ENCODE measurements around the gene SCN2A.

Gene SCN2A

DNA sequence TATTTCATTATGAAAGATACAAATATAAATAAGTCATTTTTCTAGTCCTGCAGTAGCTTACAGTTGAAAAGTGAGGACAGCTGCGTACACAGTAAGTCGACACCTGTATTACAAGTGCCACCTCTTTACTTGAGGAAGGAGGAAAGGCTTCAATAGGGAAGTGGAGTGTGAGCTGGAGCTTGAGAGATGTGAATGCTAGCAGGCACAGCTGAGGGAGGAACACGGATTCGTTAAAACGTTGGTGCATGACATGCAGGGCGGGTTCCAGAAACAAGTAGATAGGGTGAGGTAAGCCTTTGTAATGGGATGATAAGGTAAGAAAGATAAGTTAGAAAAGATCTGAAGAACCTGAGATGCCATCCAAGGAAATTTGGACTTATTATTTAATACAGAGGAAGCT lies 132.1 kb downstream of the SCN2A start:
- Histone ChIP-seq H3K4me3 (ENCODE audit: low read length in 2 of 2) (peak overlapping the region in 1 of 2 donors; percentile 30), H2AK5ac (ENCODE audit: low read depth, low read length) (no peak overlapping the region), H2BK15ac (ENCODE audit: low read length) (no peak overlapping the region), H3K4me2 (ENCODE audit: insufficient read depth, low read length, poor library complexity, severe bottlenecking) (no peak overlapping the region), H2BK5ac (ENCODE audit: low read length) (no peak overlapping the region), H3K79me1 (ENCODE audit: low read depth, low read length) (no peaks in the 10 kb centered on the region), H4K8ac (ENCODE audit: low read depth, low read length) (no peak overlapping the region), H3K14ac (ENCODE audit: low read length) (no peak overlapping the region), H3K23ac (ENCODE audit: low read depth, low read length, poor library complexity) (no peak overlapping the region), H2BK120ac (ENCODE audit: low read depth, low read length) (no peak overlapping the region), H3K18ac (ENCODE audit: low read length) (no peak overlapping the region), H3K9me3 (replicated peaks in 1 of 2; ENCODE audit: control insufficient read depth in 2 of 2, insufficient read depth in 1 of 2, low read depth in 1 of 2, low read length in 2 of 2) (no peaks in the 10 kb centered on the region), H3K27ac (replicated peaks; ENCODE audit: low read length) (no peak overlapping the region), H4K91ac (ENCODE audit: low read depth, low read length, poor library complexity) (no peak overlapping the region), H3K36me3 (replicated peaks in 1 of 2; ENCODE audit: control insufficient read depth in 2 of 2, insufficient read depth in 2 of 2, low read length in 2 of 2) (no peaks in the 10 kb centered on the region), H3K27me3 (ENCODE audit: control insufficient read depth in 3 of 3, insufficient read depth in 3 of 3, low read depth in 1 of 3, low read length in 3 of 3) (no peaks in the 10 kb centered on the region), H2AFZ (ENCODE audit: low read length) (no peak overlapping the region), H3K4ac (ENCODE audit: low read length) (no peak overlapping the region), H3K4me1 (ENCODE audit: control insufficient read depth in 2 of 2, insufficient read depth in 1 of 2, low read depth in 1 of 2, low read length in 2 of 2) (peaks cover under 1 to 5% of the 10 kb centered on the region in 2 donors), H3K9ac (ENCODE audit: low read depth, low read length, poor library complexity) (no peak overlapping the region), H2BK12ac (ENCODE audit: low read length) (no peak overlapping the region)
- WGBS, 2 donors (ENCODE audit: extremely low coverage in 2 of 2, insufficient read length in 2 of 2, insufficient replicate concordance in 1 of 2) = no CpG with 5 or more reads among the region's 6 CpGs
- DNase-seq (ENCODE audit: low spot score) = no peak

DNA sequence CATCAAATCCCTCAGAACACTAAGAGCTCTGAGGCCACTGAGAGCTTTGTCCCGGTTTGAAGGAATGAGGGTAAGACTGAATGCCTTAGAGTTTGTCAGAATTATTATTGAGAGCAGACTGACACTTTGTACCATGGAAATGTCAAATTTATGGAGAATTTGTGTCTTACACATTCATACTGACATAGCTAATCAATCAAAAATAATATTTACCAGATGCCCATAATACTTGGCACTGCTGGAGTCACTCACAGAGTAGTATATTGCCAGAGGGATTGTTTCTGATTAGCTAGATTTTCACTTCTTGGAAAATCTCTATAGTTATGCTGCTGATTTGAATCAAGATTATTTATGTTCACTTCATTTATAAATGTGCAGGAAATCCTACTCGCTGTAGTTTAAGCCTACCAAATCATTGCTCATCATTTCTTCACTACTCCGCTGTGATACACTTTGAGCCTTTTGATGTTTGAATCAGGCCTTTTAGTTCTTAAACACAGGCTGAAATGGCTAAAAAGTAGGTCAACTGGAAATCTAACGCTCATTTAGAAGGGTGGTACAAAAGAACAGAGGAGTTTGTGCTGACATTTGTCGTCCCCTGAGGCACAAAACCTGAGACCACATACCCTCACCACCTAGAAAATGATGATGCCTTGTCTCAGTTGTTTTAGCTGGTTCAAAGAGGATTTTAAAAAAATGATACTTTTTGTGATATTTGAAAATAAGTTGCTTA lies 134.2 kb downstream of the SCN2A start:
- Histone ChIP-seq H2BK5ac (ENCODE audit: low read length) (no peak overlapping the region), H2AK5ac (ENCODE audit: low read depth, low read length) (no peak overlapping the region), H3K27me3 (ENCODE audit: control insufficient read depth in 3 of 3, insufficient read depth in 3 of 3, low read depth in 1 of 3, low read length in 3 of 3) (no peaks in the 10 kb centered on the region), H3K9me3 (replicated peaks in 1 of 2; ENCODE audit: control insufficient read depth in 2 of 2, insufficient read depth in 1 of 2, low read depth in 1 of 2, low read length in 2 of 2) (no peaks in the 10 kb centered on the region), H2BK12ac (ENCODE audit: low read length) (no peak overlapping the region), H3K4me1 (ENCODE audit: control insufficient read depth in 2 of 2, insufficient read depth in 1 of 2, low read depth in 1 of 2, low read length in 2 of 2) (peaks cover 4 to 6% of the 10 kb centered on the region in 2 donors), H3K14ac (ENCODE audit: low read length) (no peak overlapping the region), H4K91ac (ENCODE audit: low read depth, low read length, poor library complexity) (no peak overlapping the region), H3K4me2 (ENCODE audit: insufficient read depth, low read length, poor library complexity, severe bottlenecking) (no peak overlapping the region), H3K9ac (ENCODE audit: low read depth, low read length, poor library complexity) (no peak overlapping the region), H3K27ac (replicated peaks; ENCODE audit: low read length) (no peak overlapping the region), H3K23ac (ENCODE audit: low read depth, low read length, poor library complexity) (no peak overlapping the region), H4K8ac (ENCODE audit: low read depth, low read length) (no peak overlapping the region), H2AFZ (ENCODE audit: low read length) (no peak overlapping the region), H3K79me1 (ENCODE audit: low read depth, low read length) (no peaks in the 10 kb centered on the region), H2BK15ac (ENCODE audit: low read length) (no peak overlapping the region), H3K4me3 (ENCODE audit: low read length in 2 of 2) (no peak overlapping the region), H3K18ac (ENCODE audit: low read length) (no peak overlapping the region), H2BK120ac (ENCODE audit: low read depth, low read length) (no peak overlapping the region), H3K4ac (ENCODE audit: low read length) (no peak overlapping the region), H3K36me3 (replicated peaks in 1 of 2; ENCODE audit: control insufficient read depth in 2 of 2, insufficient read depth in 2 of 2, low read length in 2 of 2) (no peaks in the 10 kb centered on the region)
- DNase-seq (ENCODE audit: low spot score) = no peak
- WGBS, 2 donors (ENCODE audit: extremely low coverage in 2 of 2, insufficient read length in 2 of 2, insufficient replicate concordance in 1 of 2) = no CpG with 5 or more reads among the region's 5 CpGs

DNA sequence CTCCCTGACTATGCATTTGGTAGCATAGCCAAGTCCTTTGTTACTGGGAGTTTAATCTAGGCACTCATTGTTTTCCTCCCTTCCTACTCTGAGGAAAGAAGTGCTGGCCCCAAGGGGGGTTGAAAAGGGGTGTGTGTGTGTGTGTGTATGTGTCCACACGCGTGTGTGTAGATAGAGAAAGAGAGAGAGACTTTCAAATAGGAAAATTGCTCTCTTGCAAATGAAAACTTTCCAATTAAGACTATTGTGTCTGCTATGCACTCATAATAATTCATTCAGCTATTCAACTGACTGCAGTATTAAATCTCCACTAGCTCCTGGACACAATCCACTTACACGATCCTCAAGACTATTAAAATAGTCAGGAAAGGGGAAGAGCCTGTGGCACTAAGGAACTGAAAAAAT lies 137.4 kb downstream of the SCN2A start:
- Histone ChIP-seq H2BK12ac (ENCODE audit: low read length) (no peak overlapping the region), H3K9me3 (replicated peaks in 1 of 2; ENCODE audit: control insufficient read depth in 2 of 2, insufficient read depth in 1 of 2, low read depth in 1 of 2, low read length in 2 of 2) (no peaks in the 10 kb centered on the region), H2BK5ac (ENCODE audit: low read length) (no peak overlapping the region), H3K4me1 (ENCODE audit: control insufficient read depth in 2 of 2, insufficient read depth in 1 of 2, low read depth in 1 of 2, low read length in 2 of 2) (peaks cover 4% of the 10 kb centered on the region in 2 donors), H4K8ac (ENCODE audit: low read depth, low read length) (no peak overlapping the region), H4K91ac (ENCODE audit: low read depth, low read length, poor library complexity) (no peak overlapping the region), H3K79me1 (ENCODE audit: low read depth, low read length) (no peaks in the 10 kb centered on the region), H3K36me3 (replicated peaks in 1 of 2; ENCODE audit: control insufficient read depth in 2 of 2, insufficient read depth in 2 of 2, low read length in 2 of 2) (no peaks in the 10 kb centered on the region), H2BK120ac (ENCODE audit: low read depth, low read length) (no peak overlapping the region), H3K14ac (ENCODE audit: low read length) (no peak overlapping the region), H3K4ac (ENCODE audit: low read length) (no peak overlapping the region), H3K18ac (ENCODE audit: low read length) (no peak overlapping the region), H3K27ac (replicated peaks; ENCODE audit: low read length) (no peak overlapping the region), H2AFZ (ENCODE audit: low read length) (peak overlapping the region; percentile 65), H2BK15ac (ENCODE audit: low read length) (no peak overlapping the region), H2AK5ac (ENCODE audit: low read depth, low read length) (no peak overlapping the region), H3K4me2 (ENCODE audit: insufficient read depth, low read length, poor library complexity, severe bottlenecking) (no peak overlapping the region), H3K9ac (ENCODE audit: low read depth, low read length, poor library complexity) (no peak overlapping the region), H3K4me3 (ENCODE audit: low read length in 2 of 2) (no peak overlapping the region), H3K23ac (ENCODE audit: low read depth, low read length, poor library complexity) (no peak overlapping the region), H3K27me3 (ENCODE audit: control insufficient read depth in 3 of 3, insufficient read depth in 3 of 3, low read depth in 1 of 3, low read length in 3 of 3) (no peaks in the 10 kb centered on the region)
- DNase-seq (ENCODE audit: low spot score) = no peak
- no CpG with 5 or more reads among the region's 3 CpGs for WGBS, 2 donors (ENCODE audit: extremely low coverage in 2 of 2, insufficient read length in 2 of 2, insufficient replicate concordance in 1 of 2)

DNA sequence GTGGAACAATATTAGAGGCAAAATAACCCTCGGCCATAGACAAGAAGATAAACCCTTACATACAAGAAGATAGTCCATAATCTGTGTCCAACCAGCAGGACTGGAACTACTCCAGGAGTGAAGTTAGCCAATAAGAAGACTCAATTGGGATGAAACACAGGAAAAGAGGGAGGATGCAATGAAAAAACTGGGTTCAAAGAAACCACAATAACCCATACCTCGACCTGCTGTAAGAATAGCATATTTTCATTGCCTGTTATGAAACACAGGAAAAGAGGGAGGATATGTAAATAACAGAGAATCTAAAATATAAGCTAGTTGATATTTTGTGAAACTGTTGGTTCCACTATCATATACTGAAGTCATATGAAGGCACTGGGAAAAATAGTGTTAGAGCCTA lies 143.1 kb downstream of the SCN2A start:
- Histone ChIP-seq H4K8ac (ENCODE audit: low read depth, low read length) (no peak overlapping the region), H3K4me2 (ENCODE audit: insufficient read depth, low read length, poor library complexity, severe bottlenecking) (no peak overlapping the region), H3K4ac (ENCODE audit: low read length) (no peak overlapping the region), H2AFZ (ENCODE audit: low read length) (no peak overlapping the region), H3K79me1 (ENCODE audit: low read depth, low read length) (no peaks in the 10 kb centered on the region), H3K27ac (replicated peaks; ENCODE audit: low read length) (no peak overlapping the region), H3K9me3 (replicated peaks in 1 of 2; ENCODE audit: control insufficient read depth in 2 of 2, insufficient read depth in 1 of 2, low read depth in 1 of 2, low read length in 2 of 2) (no peaks in the 10 kb centered on the region), H3K27me3 (ENCODE audit: control insufficient read depth in 3 of 3, insufficient read depth in 3 of 3, low read depth in 1 of 3, low read length in 3 of 3) (no peaks in the 10 kb centered on the region), H3K9ac (ENCODE audit: low read depth, low read length, poor library complexity) (no peak overlapping the region), H3K4me3 (ENCODE audit: low read length in 2 of 2) (no peak overlapping the region), H2BK15ac (ENCODE audit: low read length) (no peak overlapping the region), H2BK120ac (ENCODE audit: low read depth, low read length) (no peak overlapping the region), H2BK12ac (ENCODE audit: low read length) (no peak overlapping the region), H3K14ac (ENCODE audit: low read length) (no peak overlapping the region), H3K18ac (ENCODE audit: low read length) (no peak overlapping the region), H3K23ac (ENCODE audit: low read depth, low read length, poor library complexity) (no peak overlapping the region), H3K4me1 (ENCODE audit: control insufficient read depth in 2 of 2, insufficient read depth in 1 of 2, low read depth in 1 of 2, low read length in 2 of 2) (no peaks in the 10 kb centered on the region), H2BK5ac (ENCODE audit: low read length) (no peak overlapping the region), H4K91ac (ENCODE audit: low read depth, low read length, poor library complexity) (no peak overlapping the region), H2AK5ac (ENCODE audit: low read depth, low read length) (no peak overlapping the region), H3K36me3 (replicated peaks in 1 of 2; ENCODE audit: control insufficient read depth in 2 of 2, insufficient read depth in 2 of 2, low read length in 2 of 2) (no peaks in the 10 kb centered on the region)
- no CpG with 5 or more reads among the region's 2 CpGs for WGBS, 2 donors (ENCODE audit: extremely low coverage in 2 of 2, insufficient read length in 2 of 2, insufficient replicate concordance in 1 of 2)
- DNase-seq (ENCODE audit: low spot score) = no peak
